ENCODE results near the gene AP5Z1.

The AP5Z1 gene

GRCh38 chr7:4766666-4767519, 8.5 kb upstream of the AP5Z1 start:
- DNase-seq (ENCODE audit: low read depth, low spot score): no peak

- no peak for DNase-seq (ENCODE audit: low read depth, low spot score)
Observed at GRCh38 chr7:4768597-4769569, 6.5 kb upstream of the AP5Z1 start.

GRCh38 chr7:4769761-4770160, 5.7 kb upstream of the AP5Z1 start:
- no peak for DNase-seq (ENCODE audit: low read depth, low spot score)

- no peak for DNase-seq (ENCODE audit: low read depth, low spot score)
Observed at GRCh38 chr7:4770886-4771285, 4.5 kb upstream of the AP5Z1 start.

- DNase-seq (ENCODE audit: low read depth, low spot score): no peak
Observed at GRCh38 chr7:4771737-4772136, 3.7 kb upstream of the AP5Z1 start.

- DNase-seq (ENCODE audit: low read depth, low spot score): no peak
Observed at GRCh38 chr7:4772306-4772705, 3.1 kb upstream of the AP5Z1 start.

GRCh38 chr7:4774007-4774406, 1.4 kb upstream of the AP5Z1 start:
- no peak for DNase-seq (ENCODE audit: low read depth, low spot score)

- DNase-seq (ENCODE audit: low read depth, low spot score): peak; percentile 36
Observed at GRCh38 chr7:4774658-4775249, 669 bp upstream of the AP5Z1 start.

GRCh38 chr7:4775848-4776623, 613 bp downstream of the AP5Z1 start:
- no peak for DNase-seq (ENCODE audit: low read depth, low spot score)

GRCh38 chr7:4779118-4779517, 3.7 kb downstream of the AP5Z1 start:
- DNase-seq (ENCODE audit: low read depth, low spot score): no peak

GRCh38 chr7:4781366-4782069, 6.1 kb downstream of the AP5Z1 start:
- DNase-seq (ENCODE audit: low read depth, low spot score): no peak

- DNase-seq (ENCODE audit: low read depth, low spot score): no peak
Observed at GRCh38 chr7:4782333-4783291, 7.2 kb downstream of the AP5Z1 start.

- DNase-seq (ENCODE audit: low read depth, low spot score): no peak
Observed at GRCh38 chr7:4783292-4783652, 7.8 kb downstream of the AP5Z1 start.

- no peak for DNase-seq (ENCODE audit: low read depth, low spot score)
Observed at GRCh38 chr7:4783762-4784351, 8.4 kb downstream of the AP5Z1 start.

GRCh38 chr7:4784799-4785198, 9.4 kb downstream of the AP5Z1 start:
- no peak for DNase-seq (ENCODE audit: low read depth, low spot score)

- DNase-seq (ENCODE audit: low read depth, low spot score): no peak
Observed at GRCh38 chr7:4785371-4785770, 9.9 kb downstream of the AP5Z1 start.

- no peak for DNase-seq (ENCODE audit: low read depth, low spot score)
Observed at GRCh38 chr7:4786015-4786414, 10.6 kb downstream of the AP5Z1 start.

- no peak for DNase-seq (ENCODE audit: low read depth, low spot score)
Observed at GRCh38 chr7:4787541-4787940, 12.1 kb downstream of the AP5Z1 start.

- DNase-seq (ENCODE audit: low read depth, low spot score): no peak
Observed at GRCh38 chr7:4787947-4788626, 12.7 kb downstream of the AP5Z1 start.

Data from smooth muscle cell of the brain vasculature (primary cell).